Stimulated activated effector memory CD8-positive, alpha-beta T cell treated with anti-CD3 and anti-CD28 coated beads, Interleukin-12 subunit alpha, Interleukin-12 subunit beta, amount 100 ng/mL, for 72 hours (primary cell): Measurements from ENCODE around the gene BABAM2.
A peak's percentile ranks its signal among the peaks of the same experiment; 100 is the strongest.

Experiments used
- ATAC-seq: fragments of 150-1000 bp; cut with Tn5 transposase; 2 replicates; pipeline ENCODE4 v1.10.0; 2021
- DNase-seq, 2 donors: peaks; one replicate each; pipeline ENCODE4 v3.0.0; 2021 to 2022; ENCODE audit warnings: low spot score in 2 of 2
- H3K27ac Mint-ChIP-seq: one replicate; pipeline ENCODE4 v1.8.0; 2022; ENCODE audit warnings: mild to moderate bottlenecking, mixed read lengths
- H3K36me3 Mint-ChIP-seq: one replicate; pipeline ENCODE4 v1.8.0; 2022; ENCODE audit warnings: mild to moderate bottlenecking, mixed read lengths
- H3K4me1 Mint-ChIP-seq: one replicate; pipeline ENCODE4 v1.8.0; 2022; ENCODE audit warnings: mixed read lengths
- H3K4me3 Mint-ChIP-seq: one replicate; pipeline ENCODE4 v1.8.0; 2022; ENCODE audit warnings: mild to moderate bottlenecking, mixed read lengths
- H3K9me3 Mint-ChIP-seq: one replicate; pipeline ENCODE4 v1.8.0; 2022; ENCODE audit warnings: mixed read lengths

Gene BABAM2

GRCh38 chr2:27889774-27890145, 769 bp upstream of the BABAM2 start:
- peak overlapping the region; percentile 98 for H3K4me3 Mint-ChIP-seq
- peak overlapping the region; percentile 100 for H3K27ac Mint-ChIP-seq
- H3K36me3 Mint-ChIP-seq, result peaks cover 48% of the 10 kb centered on the region
- ATAC-seq, result no peak
- DNase-seq, result no peak
- peaks cover 70% of the 10 kb centered on the region for H3K4me1 Mint-ChIP-seq
- no peaks in the 10 kb centered on the region for H3K9me3 Mint-ChIP-seq

GRCh38 chr2:27890924-27891672, 569 bp downstream of the BABAM2 start:
- ATAC-seq, result peak; percentile 36
- H3K9me3 Mint-ChIP-seq, result peaks cover 2% of the 10 kb centered on the region
- peak; percentile 71 to 92 for DNase-seq
- H3K4me3 Mint-ChIP-seq, result peak overlapping the region; percentile 98
- H3K36me3 Mint-ChIP-seq, result peaks cover 62% of the 10 kb centered on the region
- H3K27ac Mint-ChIP-seq, result peak overlapping the region; percentile 100
- peaks cover 70% of the 10 kb centered on the region for H3K4me1 Mint-ChIP-seq

- DNase-seq (no peak), ATAC-seq (no peak)
- peak overlapping the region; percentile 100 for H3K27ac Mint-ChIP-seq
- peaks cover 2% of the 10 kb centered on the region for H3K9me3 Mint-ChIP-seq
- H3K4me3 Mint-ChIP-seq, result peak overlapping the region; percentile 98
- H3K4me1 Mint-ChIP-seq, result peaks cover 76% of the 10 kb centered on the region
- H3K36me3 Mint-ChIP-seq, result peaks cover 67% of the 10 kb centered on the region
Measured at GRCh38 chr2:27891673-27892105, 1.2 kb downstream of the BABAM2 start.

- Mint-ChIP-seq H3K4me1 (peaks cover 89% of the 10 kb centered on the region), H3K4me3 (peak overlapping the region; percentile 98), H3K27ac (peak overlapping the region; percentile 100), H3K36me3 (peaks cover 75% of the 10 kb centered on the region), H3K9me3 (peaks cover 2% of the 10 kb centered on the region)
- ATAC-seq, result no peak
- DNase-seq, result no peak
Measured at GRCh38 chr2:27893006-27893405, 2.5 kb downstream of the BABAM2 start.

- peaks cover 77% of the 10 kb centered on the region for H3K4me1 Mint-ChIP-seq
- ATAC-seq (no peak), DNase-seq (no peak)
Measured at GRCh38 chr2:27897717-27898116, 7.2 kb downstream of the BABAM2 start.

GRCh38 chr2:27901234-27901633, 10.7 kb downstream of the BABAM2 start:
- no peak for DNase-seq
- Mint-ChIP-seq H3K4me1 (peaks cover 81% of the 10 kb centered on the region), H3K27ac (peak overlapping the region; percentile 94), H3K4me3 (peak overlapping the region; percentile 43), H3K36me3 (peaks cover 67% of the 10 kb centered on the region), H3K9me3 (no peaks in the 10 kb centered on the region)
- peak; percentile 73 for ATAC-seq

More at GRCh38 chr2:27897717-27898116, 7.2 kb downstream of the BABAM2 start:
- Mint-ChIP-seq H3K4me3 (peak overlapping the region; percentile 1), H3K9me3 (peaks cover 2% of the 10 kb centered on the region), H3K27ac (peak overlapping the region; percentile 100), H3K36me3 (peaks cover 86% of the 10 kb centered on the region)

- H3K4me1 Mint-ChIP-seq, result peaks cover 78% of the 10 kb centered on the region
- peak; percentile 93 for ATAC-seq
- H3K4me3 Mint-ChIP-seq, result peak overlapping the region; percentile 43
- no peaks in the 10 kb centered on the region for H3K9me3 Mint-ChIP-seq
- H3K36me3 Mint-ChIP-seq, result peaks cover 67% of the 10 kb centered on the region
- peak overlapping the region; percentile 94 for H3K27ac Mint-ChIP-seq
- no peak for DNase-seq
Measured at GRCh38 chr2:27902098-27902497, 11.6 kb downstream of the BABAM2 start.

GRCh38 chr2:27903018-27903417, 12.5 kb downstream of the BABAM2 start:
- H3K36me3 Mint-ChIP-seq, result peaks cover 66% of the 10 kb centered on the region
- ATAC-seq (no peak), DNase-seq (no peak)
- H3K27ac Mint-ChIP-seq, result peak overlapping the region; percentile 94
- peaks cover 75% of the 10 kb centered on the region for H3K4me1 Mint-ChIP-seq
- H3K4me3 Mint-ChIP-seq, result peak overlapping the region; percentile 43
- H3K9me3 Mint-ChIP-seq, result no peaks in the 10 kb centered on the region

- peaks cover 58% of the 10 kb centered on the region for H3K36me3 Mint-ChIP-seq
- no peak overlapping the region for H3K4me3 Mint-ChIP-seq
- H3K27ac Mint-ChIP-seq, result peak overlapping the region; percentile 94
- ATAC-seq, result peak; percentile 68
- peaks cover 2% of the 10 kb centered on the region for H3K9me3 Mint-ChIP-seq
- no peak for DNase-seq
- peaks cover 73% of the 10 kb centered on the region for H3K4me1 Mint-ChIP-seq
Measured at GRCh38 chr2:27903649-27904404, 13.3 kb downstream of the BABAM2 start.

GRCh38 chr2:27904405-27904665, 13.8 kb downstream of the BABAM2 start:
- ATAC-seq (no peak), DNase-seq (no peak)
- Mint-ChIP-seq H3K9me3 (peaks cover 2% of the 10 kb centered on the region), H3K4me3 (no peak overlapping the region), H3K4me1 (peaks cover 73% of the 10 kb centered on the region), H3K36me3 (peaks cover 53% of the 10 kb centered on the region), H3K27ac (peak overlapping the region; percentile 94)

GRCh38 chr2:27906074-27906473, 15.5 kb downstream of the BABAM2 start:
- Mint-ChIP-seq H3K36me3 (peaks cover 38% of the 10 kb centered on the region), H3K4me3 (no peak overlapping the region)

GRCh38 chr2:27907547-27907946, 17.0 kb downstream of the BABAM2 start:
- DNase-seq (no peak), ATAC-seq (peak; percentile 95)
- Mint-ChIP-seq H3K4me1 (peaks cover 61% of the 10 kb centered on the region), H3K4me3 (no peak overlapping the region), H3K36me3 (peaks cover 30% of the 10 kb centered on the region), H3K27ac (no peak overlapping the region), H3K9me3 (peaks cover 2% of the 10 kb centered on the region)

More at GRCh38 chr2:27906074-27906473, 15.5 kb downstream of the BABAM2 start:
- H3K27ac Mint-ChIP-seq, result no peak overlapping the region
- peaks cover 2% of the 10 kb centered on the region for H3K9me3 Mint-ChIP-seq
- H3K4me1 Mint-ChIP-seq, result peaks cover 66% of the 10 kb centered on the region
- DNase-seq, result no peak
- ATAC-seq, result no peak

- H3K4me1 Mint-ChIP-seq, result peaks cover 41% of the 10 kb centered on the region
- H3K27ac Mint-ChIP-seq, result no peak overlapping the region
- no peak for ATAC-seq
- H3K4me3 Mint-ChIP-seq, result no peak overlapping the region
- peaks cover 18% of the 10 kb centered on the region for H3K36me3 Mint-ChIP-seq
- H3K9me3 Mint-ChIP-seq, result peaks cover 2% of the 10 kb centered on the region
- no peak for DNase-seq
Measured at GRCh38 chr2:27909901-27910300, 19.4 kb downstream of the BABAM2 start.

GRCh38 chr2:27911458-27912210, 21.1 kb downstream of the BABAM2 start:
- ATAC-seq, result no peak
- Mint-ChIP-seq H3K4me1 (peaks cover 26% of the 10 kb centered on the region), H3K9me3 (peaks cover 2% of the 10 kb centered on the region), H3K36me3 (peaks cover 13% of the 10 kb centered on the region), H3K27ac (no peak overlapping the region), H3K4me3 (no peak overlapping the region)
- no peak for DNase-seq

GRCh38 chr2:27912512-27912911, 22.0 kb downstream of the BABAM2 start:
- no peak for DNase-seq
- Mint-ChIP-seq H3K4me1 (peaks cover 22% of the 10 kb centered on the region), H3K27ac (no peak overlapping the region), H3K36me3 (peaks cover 5% of the 10 kb centered on the region), H3K9me3 (peaks cover 2% of the 10 kb centered on the region), H3K4me3 (no peak overlapping the region)
- no peak for ATAC-seq
